AG10803 (cell line): ENCODE results near the gene SIL1.
A peak's percentile ranks its signal among the peaks of the same experiment; 100 is the strongest.

Experiments used
- DNase-seq: peaks from one replicate; pipeline ENCODE4 v3.0.0; 2010; ENCODE audit warnings: low read depth
- H3K4me3 ChIP-seq: 2 replicates; pipeline ENCODE4 v1.5.1; 2011; ENCODE audit warnings: mild to moderate bottlenecking, low read length, control low read depth
- TF ChIP-seq, protein P1 (sequence below): conservative IDR thresholded peaks from 2 replicates; pipeline ENCODE4 v1.5.1; 2011; ENCODE audit warnings: mild to moderate bottlenecking, low read length, control low read depth, inconsistent platforms

SIL1 gene

DNA sequence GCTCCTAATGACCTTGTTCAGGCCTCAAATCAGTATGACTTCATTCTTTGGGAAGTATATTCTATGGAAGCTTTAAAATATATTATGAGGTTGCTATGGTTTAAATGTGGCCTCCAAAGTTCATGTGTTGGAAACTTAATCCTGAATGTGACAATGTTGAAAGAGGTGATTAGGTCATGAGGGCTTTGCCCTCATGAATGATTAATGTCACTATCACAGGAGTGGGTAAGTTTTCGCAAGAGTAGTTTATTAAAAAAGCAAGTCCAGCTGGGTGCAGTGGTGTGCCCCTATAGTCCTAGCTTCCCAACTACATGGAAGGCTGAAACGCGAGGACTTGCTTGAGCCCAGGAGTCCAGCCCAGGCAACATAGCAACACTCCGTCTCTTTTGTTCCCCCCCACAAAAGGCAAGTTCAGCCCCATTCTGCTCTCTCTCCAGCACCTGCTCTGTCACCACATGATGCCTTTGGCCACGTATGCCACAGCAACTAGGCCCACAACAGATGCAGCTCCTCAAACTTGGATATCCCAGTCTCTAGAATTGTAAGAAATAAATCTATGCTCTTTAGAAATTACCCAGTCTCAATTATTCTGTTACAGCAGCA, 105.3 kb downstream of the SIL1 start:
- TF ChIP-seq, protein P1, sequence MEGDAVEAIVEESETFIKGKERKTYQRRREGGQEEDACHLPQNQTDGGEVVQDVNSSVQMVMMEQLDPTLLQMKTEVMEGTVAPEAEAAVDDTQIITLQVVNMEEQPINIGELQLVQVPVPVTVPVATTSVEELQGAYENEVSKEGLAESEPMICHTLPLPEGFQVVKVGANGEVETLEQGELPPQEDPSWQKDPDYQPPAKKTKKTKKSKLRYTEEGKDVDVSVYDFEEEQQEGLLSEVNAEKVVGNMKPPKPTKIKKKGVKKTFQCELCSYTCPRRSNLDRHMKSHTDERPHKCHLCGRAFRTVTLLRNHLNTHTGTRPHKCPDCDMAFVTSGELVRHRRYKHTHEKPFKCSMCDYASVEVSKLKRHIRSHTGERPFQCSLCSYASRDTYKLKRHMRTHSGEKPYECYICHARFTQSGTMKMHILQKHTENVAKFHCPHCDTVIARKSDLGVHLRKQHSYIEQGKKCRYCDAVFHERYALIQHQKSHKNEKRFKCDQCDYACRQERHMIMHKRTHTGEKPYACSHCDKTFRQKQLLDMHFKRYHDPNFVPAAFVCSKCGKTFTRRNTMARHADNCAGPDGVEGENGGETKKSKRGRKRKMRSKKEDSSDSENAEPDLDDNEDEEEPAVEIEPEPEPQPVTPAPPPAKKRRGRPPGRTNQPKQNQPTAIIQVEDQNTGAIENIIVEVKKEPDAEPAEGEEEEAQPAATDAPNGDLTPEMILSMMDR, result no peak
- H3K4me3 ChIP-seq, result no peak overlapping the region
- DNase-seq, result no peak

DNA sequence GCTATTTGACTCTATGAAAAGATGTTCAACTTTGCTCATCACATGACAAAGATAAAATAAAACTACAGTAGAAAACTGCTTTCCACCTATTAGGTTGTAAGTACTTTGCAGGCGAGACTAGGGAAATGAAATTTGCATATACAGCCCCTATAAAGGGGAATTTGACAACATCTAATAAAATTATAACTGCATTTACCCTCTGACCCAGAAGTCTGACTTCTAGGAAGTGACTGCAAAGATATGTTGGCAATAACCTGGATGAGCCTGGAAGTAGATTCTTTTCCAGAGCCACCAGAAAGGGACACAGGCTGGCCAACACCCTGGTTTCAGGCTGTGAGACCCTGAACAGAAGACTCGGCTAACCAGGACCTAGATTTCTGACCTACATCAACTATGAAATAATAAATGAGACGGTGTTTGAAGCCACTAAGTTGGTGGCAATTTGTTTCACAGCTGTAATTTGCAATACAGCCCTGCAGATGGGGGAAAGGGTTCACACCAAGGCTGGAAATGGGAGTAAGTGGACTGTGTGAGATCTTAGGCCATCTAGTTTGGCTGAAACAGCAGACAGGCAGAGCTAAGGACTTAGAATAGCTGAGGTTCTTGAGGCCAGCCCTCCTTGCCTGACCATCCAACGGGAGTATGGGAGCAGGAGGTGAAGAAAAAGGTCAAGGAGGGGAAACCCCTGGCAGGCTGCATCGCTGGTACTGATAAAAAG, 106.6 kb downstream of the SIL1 start:
- TF ChIP-seq, protein P1, result peak; percentile 39
- peak; percentile 27 for DNase-seq

DNA sequence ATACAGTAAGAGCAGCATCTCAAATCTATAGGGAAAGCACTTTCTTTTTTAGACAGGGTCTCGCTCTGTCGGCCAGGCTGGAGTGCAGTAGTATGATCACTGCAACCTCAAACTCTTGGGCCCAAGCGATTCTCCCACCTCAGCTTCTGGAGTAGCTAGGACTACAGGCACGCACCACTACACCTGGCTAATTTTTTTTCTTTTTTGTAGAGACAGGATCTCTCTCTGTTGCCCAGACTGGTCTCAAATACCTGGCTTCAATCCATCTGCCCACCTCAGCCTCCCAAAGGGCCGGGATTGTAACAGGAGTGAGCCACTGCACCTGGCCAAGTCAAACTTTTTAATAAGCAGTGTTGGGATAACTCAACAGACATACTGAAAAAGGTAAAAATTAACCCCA, 107.6 kb downstream of the SIL1 start:
- TF ChIP-seq, protein P1, result no peak
- H3K4me3 ChIP-seq, result no peak overlapping the region
- no peak for DNase-seq

More for the DNA sequence above, 106.6 kb downstream of the SIL1 start:
- H3K4me3 ChIP-seq, result no peak overlapping the region

DNA sequence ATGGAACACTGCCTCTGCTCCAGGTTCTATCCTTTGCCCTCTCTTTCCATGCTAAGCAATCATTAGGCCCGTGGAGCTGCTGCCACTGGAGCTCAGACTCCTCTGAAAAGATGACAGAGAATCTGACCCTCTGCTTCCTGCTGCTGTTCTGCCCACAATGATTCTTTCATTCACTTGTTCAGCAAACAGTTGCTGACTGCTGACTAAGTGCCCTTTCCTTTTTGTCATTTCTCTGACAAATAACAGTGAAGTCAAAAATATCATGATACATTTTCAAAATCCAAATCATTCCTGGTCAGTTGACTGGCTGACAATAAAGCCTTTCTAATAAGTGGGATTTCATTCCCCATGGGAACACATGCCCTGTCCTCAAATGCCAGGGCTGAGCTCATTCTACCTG, 110.1 kb downstream of the SIL1 start:
- TF ChIP-seq, protein P1, result no peak
- no peak for DNase-seq
- H3K4me3 ChIP-seq, result no peak overlapping the region

DNA sequence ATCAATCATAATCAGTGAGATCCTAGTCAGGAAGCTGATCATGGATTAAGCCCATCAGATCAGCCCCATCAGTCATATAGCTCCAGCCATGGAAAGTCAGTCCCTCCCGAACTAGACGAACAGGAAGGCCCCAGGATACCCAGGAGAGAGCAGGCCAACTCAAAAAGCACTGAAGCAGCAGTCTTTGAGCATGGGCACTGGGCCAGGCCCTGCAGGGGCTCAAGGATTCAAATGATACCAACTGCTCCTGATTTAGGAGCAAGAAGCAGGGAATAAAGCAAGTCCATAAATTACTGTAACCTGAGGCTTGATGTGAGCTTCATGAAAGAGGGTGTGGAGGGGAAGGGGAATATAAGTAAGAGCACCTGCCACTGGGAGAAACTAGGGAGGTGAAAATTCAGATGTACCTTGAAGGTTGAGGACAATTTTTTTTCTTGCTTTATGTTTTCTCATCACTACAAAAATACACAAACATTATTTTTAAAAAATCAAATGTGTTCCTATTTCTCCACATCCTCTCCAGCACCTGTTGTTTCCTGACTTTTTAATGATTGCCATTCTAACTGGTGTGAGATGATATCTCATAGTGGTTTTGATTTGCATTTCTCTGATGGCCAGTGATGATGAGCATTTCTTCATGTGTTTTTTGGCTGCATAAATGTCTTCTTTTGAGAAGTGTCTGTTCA, 115.2 kb downstream of the SIL1 start:
- TF ChIP-seq, protein P1, result no peak
- no peak overlapping the region for H3K4me3 ChIP-seq
- no peak for DNase-seq

DNA sequence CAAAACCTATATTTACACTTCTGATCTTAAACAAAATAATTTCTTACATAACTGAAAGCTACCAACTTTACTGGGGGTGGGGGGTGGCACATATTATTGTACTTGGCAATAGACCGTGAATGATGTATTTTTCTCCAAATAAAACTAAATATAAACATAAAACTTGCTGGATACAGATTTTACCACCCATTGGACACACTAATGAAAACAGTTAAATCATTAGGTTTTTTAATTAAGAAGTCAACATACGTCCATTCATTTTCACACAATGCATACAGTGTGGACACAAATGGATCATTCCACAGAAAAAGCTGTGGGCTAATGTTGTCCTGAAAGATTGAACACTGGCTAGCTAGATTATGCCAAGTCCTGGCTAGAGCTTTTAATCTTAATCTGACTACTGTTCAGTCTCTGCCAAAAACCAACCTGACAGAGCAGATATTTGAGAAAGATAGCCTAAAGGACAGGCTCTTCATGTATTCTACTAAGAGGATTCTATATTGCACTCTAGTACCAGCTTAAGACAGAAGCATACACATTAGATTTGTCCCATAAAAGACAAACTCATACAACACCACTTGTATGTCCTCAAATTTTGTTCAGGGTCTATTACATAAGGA, 118.1 kb downstream of the SIL1 start:
- no peak overlapping the region for H3K4me3 ChIP-seq
- no peak for DNase-seq
- TF ChIP-seq, protein P1, result no peak
